Gastroesophageal sphincter (tissue), 3 donors: ENCODE measurements around the gene CHST3.

Source experiments
- CTCF ChIP-seq, 4 experiments: fragments of 200-600 bp in 2 of 4; fragments of 450-650 bp in 2 of 4; sonication (generic) in 1 of 4; IDR thresholded peaks; one replicate each; pipeline ENCODE4 v1.5.1; 2017 to 2019; ENCODE audit warnings: antibody characterized with exemption in 4 of 4, mild to moderate bottlenecking in 2 of 4, moderate library complexity in 2 of 4
- POLR2A ChIP-seq, 2 donors: fragments of 450-650 bp; IDR thresholded peaks; one replicate each; pipeline ENCODE4 v1.6.1; 2017; ENCODE audit warnings: antibody characterized with exemption in 2 of 2, mild to moderate bottlenecking in 2 of 2, moderate library complexity in 1 of 2
- POLR2AphosphoS5 ChIP-seq: sonication (generic); formaldehyde crosslinking; IDR thresholded peaks from one replicate; pipeline ENCODE4 v1.6.1; 2017; ENCODE audit warnings: antibody characterized with exemption

GRCh38 chr10:72048450-72049124 is 84.4 kb downstream of the CHST3 start:
- TF ChIP-seq CTCF (IDR thresholded peaks at IDR 0.05) (peak; percentile 98 to 100 (median 99)), POLR2A (IDR thresholded peaks at IDR 0.05) (no peak), POLR2AphosphoS5 (peak; percentile 75)
